ENCODE results near the gene DOK6.

The DOK6 gene

DNA sequence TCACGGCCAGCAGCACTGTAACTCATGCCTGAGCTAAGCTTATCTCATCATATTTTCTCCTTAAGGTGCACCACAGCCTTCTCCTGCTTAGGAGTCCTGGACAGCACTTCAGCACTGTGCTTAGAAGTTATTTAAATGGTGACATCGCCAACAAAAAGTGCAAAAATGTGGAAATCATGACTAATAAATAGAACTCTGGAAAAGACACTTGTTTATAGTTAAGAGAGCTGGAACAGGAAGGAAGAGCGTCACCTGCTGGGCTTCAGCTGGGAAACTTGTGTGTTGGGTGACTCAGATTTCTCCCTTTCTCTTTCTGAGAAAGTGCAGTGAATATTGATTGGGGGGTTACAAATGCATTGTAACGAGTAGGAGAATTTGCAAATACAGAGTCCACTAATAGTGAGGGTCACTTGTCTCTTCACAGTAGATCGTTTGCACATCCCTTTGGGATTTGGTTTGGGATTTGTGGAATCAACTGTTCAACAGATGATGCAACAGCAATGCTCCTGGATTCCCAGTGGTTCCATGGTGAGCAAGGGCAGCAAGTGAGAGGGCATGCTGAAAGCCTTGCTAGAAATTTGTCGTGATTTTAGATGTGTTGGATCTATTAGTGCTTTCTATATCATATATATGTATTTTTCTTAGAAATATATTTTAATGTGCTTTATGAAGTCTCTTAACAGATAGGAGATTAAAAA is 84.2 kb downstream of the DOK6 start:
- Histone ChIP-seq H3K27me3 (replicated peaks; ENCODE audit: control insufficient read depth, insufficient read depth, low read length, poor library complexity, severe bottlenecking) (no peaks in the 10 kb centered on the region), H3K4me3 (ENCODE audit: insufficient read depth, low read depth, low read length, poor library complexity, severe bottlenecking) (no peak overlapping the region), H3K4me1 (ENCODE audit: control insufficient read depth, insufficient read depth, low read length, poor library complexity, severe bottlenecking) (no peaks in the 10 kb centered on the region), H3K9me3 (ENCODE audit: control insufficient read depth, low read length) (no peaks in the 10 kb centered on the region), H3K36me3 (ENCODE audit: control insufficient read depth, insufficient read depth, low read length) (no peaks in the 10 kb centered on the region), H3K27ac (ENCODE audit: insufficient read depth, low read length, poor library complexity, severe bottlenecking) (no peak overlapping the region)
- no peak for DNase-seq

DNA sequence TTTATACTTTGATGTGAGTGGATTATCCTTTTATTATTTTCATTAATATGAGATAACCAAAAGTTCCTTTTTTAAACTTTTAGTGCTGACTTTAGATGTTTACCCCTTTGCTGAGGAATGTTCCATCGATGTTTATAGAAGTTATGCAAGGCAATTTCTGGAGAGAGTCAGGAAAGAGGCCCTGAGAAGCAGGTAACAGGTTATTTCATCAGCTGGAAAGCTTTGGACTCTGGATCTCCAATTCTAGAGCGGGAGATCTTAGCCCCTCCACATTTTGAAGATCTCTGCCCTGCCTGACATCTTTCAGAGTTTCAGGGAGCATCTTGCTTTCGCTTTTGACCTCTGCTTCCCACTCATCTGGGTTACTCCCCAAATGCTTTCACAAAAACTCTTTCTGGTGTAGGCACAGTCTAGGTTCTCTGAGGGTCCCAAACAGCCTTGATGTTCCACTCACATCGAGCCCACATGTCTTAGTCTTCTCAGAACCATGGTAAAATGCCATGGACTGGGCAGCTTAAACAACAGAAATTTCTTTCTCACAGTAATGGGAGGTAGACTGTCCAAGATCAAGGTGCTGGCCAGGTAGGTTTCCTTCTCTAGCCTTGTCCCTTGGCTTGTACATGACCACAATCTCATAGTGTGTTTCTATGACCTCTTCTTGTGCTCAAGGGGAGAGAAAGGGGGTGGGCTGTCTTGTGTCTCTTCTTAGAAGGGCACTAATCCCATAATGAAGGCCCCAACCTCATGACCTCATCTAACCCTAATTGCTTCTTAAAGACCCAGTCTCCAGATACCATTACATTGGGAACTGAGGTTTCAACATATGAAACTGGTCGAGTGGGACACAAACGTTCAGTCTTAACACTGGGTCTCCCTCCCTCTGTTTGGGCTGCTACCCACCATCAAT is 87.1 kb downstream of the DOK6 start:
- H3K4me3 ChIP-seq (ENCODE audit: insufficient read depth, low read depth, low read length, poor library complexity, severe bottlenecking), result no peak overlapping the region

DNA sequence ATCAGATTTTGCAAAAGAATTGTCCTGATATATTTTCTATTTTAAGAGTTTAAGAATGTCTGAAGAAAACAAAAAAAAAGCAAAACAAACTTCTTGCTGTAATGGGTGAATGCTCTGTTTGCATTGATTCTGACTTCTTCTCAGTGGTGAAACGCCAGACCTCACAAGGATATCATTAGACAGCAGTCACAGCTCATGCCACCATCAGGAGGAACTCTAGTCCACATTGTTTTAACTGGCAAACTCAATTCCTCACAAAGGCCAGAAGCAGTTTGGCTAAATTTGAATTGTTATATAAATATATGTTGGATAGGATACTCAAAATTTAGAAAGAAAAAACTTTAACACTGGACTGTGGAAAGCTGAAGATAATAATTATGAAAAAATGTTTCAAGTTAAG is 89.4 kb downstream of the DOK6 start:
- H3K4me3 ChIP-seq (ENCODE audit: insufficient read depth, low read depth, low read length, poor library complexity, severe bottlenecking), result no peak overlapping the region

More for the DNA sequence above, 87.1 kb downstream of the DOK6 start:
- H3K4me1 ChIP-seq (ENCODE audit: control insufficient read depth, insufficient read depth, low read length, poor library complexity, severe bottlenecking), result no peaks in the 10 kb centered on the region
- no peak overlapping the region for H3K27ac ChIP-seq (ENCODE audit: insufficient read depth, low read length, poor library complexity, severe bottlenecking)
- H3K36me3 ChIP-seq (ENCODE audit: control insufficient read depth, insufficient read depth, low read length), result no peaks in the 10 kb centered on the region
- no peak for DNase-seq
- no peaks in the 10 kb centered on the region for H3K9me3 ChIP-seq (ENCODE audit: control insufficient read depth, low read length)
- no peaks in the 10 kb centered on the region for H3K27me3 ChIP-seq (replicated peaks; ENCODE audit: control insufficient read depth, insufficient read depth, low read length, poor library complexity, severe bottlenecking)

DNA sequence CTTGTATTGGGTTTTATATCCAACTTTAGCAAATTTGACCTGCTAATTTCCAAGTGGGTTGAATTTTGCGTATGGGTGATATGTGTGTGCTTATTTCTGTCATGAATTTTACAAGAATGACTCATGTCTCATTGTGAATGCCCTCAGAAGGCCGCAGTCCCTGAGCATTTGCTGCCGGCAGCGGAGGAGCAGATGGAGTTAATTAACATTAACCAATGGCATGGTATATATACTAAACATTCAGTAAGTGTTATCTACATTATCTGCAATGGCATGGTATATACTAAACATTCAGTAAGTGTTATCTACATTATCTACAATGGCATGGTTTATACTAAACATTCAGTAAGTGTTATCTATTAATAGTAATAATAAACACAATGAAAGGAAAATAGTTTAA is 90.1 kb downstream of the DOK6 start:
- no peaks in the 10 kb centered on the region for H3K4me1 ChIP-seq (ENCODE audit: control insufficient read depth, insufficient read depth, low read length, poor library complexity, severe bottlenecking)
- no peaks in the 10 kb centered on the region for H3K9me3 ChIP-seq (ENCODE audit: control insufficient read depth, low read length)
- H3K27ac ChIP-seq (ENCODE audit: insufficient read depth, low read length, poor library complexity, severe bottlenecking), result no peak overlapping the region
- no peaks in the 10 kb centered on the region for H3K27me3 ChIP-seq (replicated peaks; ENCODE audit: control insufficient read depth, insufficient read depth, low read length, poor library complexity, severe bottlenecking)
- no peaks in the 10 kb centered on the region for H3K36me3 ChIP-seq (ENCODE audit: control insufficient read depth, insufficient read depth, low read length)
- no peak overlapping the region for H3K4me3 ChIP-seq (ENCODE audit: insufficient read depth, low read depth, low read length, poor library complexity, severe bottlenecking)
- DNase-seq, result no peak

More for the DNA sequence above, 89.4 kb downstream of the DOK6 start:
- no peaks in the 10 kb centered on the region for H3K36me3 ChIP-seq (ENCODE audit: control insufficient read depth, insufficient read depth, low read length)
- H3K9me3 ChIP-seq (ENCODE audit: control insufficient read depth, low read length), result no peaks in the 10 kb centered on the region
- no peaks in the 10 kb centered on the region for H3K27me3 ChIP-seq (replicated peaks; ENCODE audit: control insufficient read depth, insufficient read depth, low read length, poor library complexity, severe bottlenecking)
- no peak overlapping the region for H3K27ac ChIP-seq (ENCODE audit: insufficient read depth, low read length, poor library complexity, severe bottlenecking)
- no peak for DNase-seq
- H3K4me1 ChIP-seq (ENCODE audit: control insufficient read depth, insufficient read depth, low read length, poor library complexity, severe bottlenecking), result no peaks in the 10 kb centered on the region

DNA sequence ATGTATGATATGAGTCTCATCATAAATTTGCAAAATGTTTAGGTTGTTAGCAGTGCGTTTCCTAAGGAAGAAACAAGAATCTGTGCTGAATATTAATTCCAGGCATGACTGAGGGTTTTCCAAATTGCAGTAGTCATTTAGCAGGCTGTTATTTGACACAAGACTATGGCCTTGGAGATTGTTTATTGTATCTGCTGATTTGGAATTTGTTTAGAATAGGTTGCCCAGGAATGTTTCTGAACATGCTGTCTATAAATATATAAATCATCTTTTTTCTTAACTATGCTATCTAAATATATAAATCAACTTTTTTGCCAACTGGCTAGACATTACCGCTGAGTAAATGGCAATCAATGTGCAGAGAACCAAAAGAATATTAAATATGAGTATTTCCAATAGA is 90.9 kb downstream of the DOK6 start:
- H3K9me3 ChIP-seq (ENCODE audit: control insufficient read depth, low read length), result no peaks in the 10 kb centered on the region
- no peak for DNase-seq
- no peaks in the 10 kb centered on the region for H3K27me3 ChIP-seq (replicated peaks; ENCODE audit: control insufficient read depth, insufficient read depth, low read length, poor library complexity, severe bottlenecking)
- no peak overlapping the region for H3K27ac ChIP-seq (ENCODE audit: insufficient read depth, low read length, poor library complexity, severe bottlenecking)
- H3K4me1 ChIP-seq (ENCODE audit: control insufficient read depth, insufficient read depth, low read length, poor library complexity, severe bottlenecking), result no peaks in the 10 kb centered on the region
- H3K36me3 ChIP-seq (ENCODE audit: control insufficient read depth, insufficient read depth, low read length), result no peaks in the 10 kb centered on the region
- no peak overlapping the region for H3K4me3 ChIP-seq (ENCODE audit: insufficient read depth, low read depth, low read length, poor library complexity, severe bottlenecking)

DNA sequence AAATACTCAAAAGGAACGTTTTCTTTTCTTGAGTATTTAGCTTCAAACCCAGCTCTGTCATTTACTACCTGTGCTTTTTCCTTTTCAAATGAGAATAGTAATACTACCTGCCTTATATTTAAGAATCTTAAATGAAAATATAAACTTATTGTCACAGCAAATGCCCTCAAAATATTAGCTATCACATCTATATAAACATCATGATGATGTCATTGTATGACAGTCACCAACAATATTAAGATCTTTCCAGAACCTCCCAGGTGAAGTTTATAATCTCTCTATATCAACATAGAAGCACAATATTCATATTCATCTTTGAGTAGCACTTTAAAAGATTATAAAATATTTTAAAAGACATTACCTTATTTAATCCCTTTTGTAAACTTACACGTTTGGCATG is 92.2 kb downstream of the DOK6 start:
- H3K27ac ChIP-seq (ENCODE audit: insufficient read depth, low read length, poor library complexity, severe bottlenecking), result no peak overlapping the region
- no peak for DNase-seq
- H3K9me3 ChIP-seq (ENCODE audit: control insufficient read depth, low read length), result no peaks in the 10 kb centered on the region

DNA sequence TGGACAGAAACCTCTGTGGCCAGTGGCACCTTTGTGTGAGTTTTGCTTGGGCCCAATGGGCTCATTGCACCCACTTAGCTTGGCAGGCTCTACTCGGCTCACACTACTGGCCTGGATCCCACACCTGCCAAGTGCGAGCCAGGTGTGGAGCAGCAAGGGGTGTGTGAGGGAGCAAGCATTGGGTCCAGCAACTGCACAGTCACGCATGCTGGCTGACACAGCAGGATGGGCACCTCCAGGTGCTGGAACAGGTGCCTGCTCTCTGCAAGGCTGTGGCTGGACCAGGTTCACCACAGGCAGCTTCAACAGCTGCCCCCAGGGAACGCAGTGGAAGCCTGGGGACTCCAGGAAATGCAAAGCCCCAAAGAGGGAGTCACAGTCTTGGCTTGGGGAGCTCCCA is 94.2 kb downstream of the DOK6 start:
- no peak for DNase-seq
- Histone ChIP-seq H3K27me3 (replicated peaks; ENCODE audit: control insufficient read depth, insufficient read depth, low read length, poor library complexity, severe bottlenecking) (no peaks in the 10 kb centered on the region), H3K9me3 (ENCODE audit: control insufficient read depth, low read length) (no peaks in the 10 kb centered on the region)

More for the DNA sequence above, 92.2 kb downstream of the DOK6 start:
- no peaks in the 10 kb centered on the region for H3K4me1 ChIP-seq (ENCODE audit: control insufficient read depth, insufficient read depth, low read length, poor library complexity, severe bottlenecking)
- no peak overlapping the region for H3K4me3 ChIP-seq (ENCODE audit: insufficient read depth, low read depth, low read length, poor library complexity, severe bottlenecking)
- no peaks in the 10 kb centered on the region for H3K36me3 ChIP-seq (ENCODE audit: control insufficient read depth, insufficient read depth, low read length)
- H3K27me3 ChIP-seq (replicated peaks; ENCODE audit: control insufficient read depth, insufficient read depth, low read length, poor library complexity, severe bottlenecking), result no peaks in the 10 kb centered on the region

DNA sequence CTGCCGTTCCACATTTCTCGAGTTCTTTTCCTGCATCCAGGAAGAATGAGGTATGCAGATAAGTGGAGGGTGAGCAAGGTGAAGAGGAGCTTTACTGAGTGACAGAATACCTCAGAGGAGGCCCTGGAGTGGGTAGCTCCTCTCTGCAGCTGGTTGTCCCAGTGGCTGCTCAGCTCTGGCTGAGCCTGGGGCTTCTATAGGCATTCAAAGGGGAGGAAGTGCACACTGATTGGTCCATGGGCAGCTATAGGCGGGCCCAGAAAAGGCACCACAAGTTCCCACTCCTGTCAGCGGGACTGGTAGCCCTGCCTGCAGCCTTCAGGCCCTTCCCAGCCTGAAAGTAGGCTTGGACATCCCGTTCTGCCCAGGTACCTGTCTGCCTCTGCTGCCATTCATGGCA is 94.7 kb downstream of the DOK6 start:
- DNase-seq, result no peak
- Histone ChIP-seq H3K9me3 (ENCODE audit: control insufficient read depth, low read length) (no peaks in the 10 kb centered on the region), H3K4me3 (ENCODE audit: insufficient read depth, low read depth, low read length, poor library complexity, severe bottlenecking) (no peak overlapping the region), H3K27me3 (replicated peaks; ENCODE audit: control insufficient read depth, insufficient read depth, low read length, poor library complexity, severe bottlenecking) (no peaks in the 10 kb centered on the region), H3K4me1 (ENCODE audit: control insufficient read depth, insufficient read depth, low read length, poor library complexity, severe bottlenecking) (no peaks in the 10 kb centered on the region), H3K36me3 (ENCODE audit: control insufficient read depth, insufficient read depth, low read length) (no peaks in the 10 kb centered on the region), H3K27ac (ENCODE audit: insufficient read depth, low read length, poor library complexity, severe bottlenecking) (no peak overlapping the region)

More for the DNA sequence above, 94.2 kb downstream of the DOK6 start:
- H3K4me1 ChIP-seq (ENCODE audit: control insufficient read depth, insufficient read depth, low read length, poor library complexity, severe bottlenecking), result no peaks in the 10 kb centered on the region
- no peaks in the 10 kb centered on the region for H3K36me3 ChIP-seq (ENCODE audit: control insufficient read depth, insufficient read depth, low read length)
- H3K4me3 ChIP-seq (ENCODE audit: insufficient read depth, low read depth, low read length, poor library complexity, severe bottlenecking), result no peak overlapping the region
- H3K27ac ChIP-seq (ENCODE audit: insufficient read depth, low read length, poor library complexity, severe bottlenecking), result no peak overlapping the region

DNA sequence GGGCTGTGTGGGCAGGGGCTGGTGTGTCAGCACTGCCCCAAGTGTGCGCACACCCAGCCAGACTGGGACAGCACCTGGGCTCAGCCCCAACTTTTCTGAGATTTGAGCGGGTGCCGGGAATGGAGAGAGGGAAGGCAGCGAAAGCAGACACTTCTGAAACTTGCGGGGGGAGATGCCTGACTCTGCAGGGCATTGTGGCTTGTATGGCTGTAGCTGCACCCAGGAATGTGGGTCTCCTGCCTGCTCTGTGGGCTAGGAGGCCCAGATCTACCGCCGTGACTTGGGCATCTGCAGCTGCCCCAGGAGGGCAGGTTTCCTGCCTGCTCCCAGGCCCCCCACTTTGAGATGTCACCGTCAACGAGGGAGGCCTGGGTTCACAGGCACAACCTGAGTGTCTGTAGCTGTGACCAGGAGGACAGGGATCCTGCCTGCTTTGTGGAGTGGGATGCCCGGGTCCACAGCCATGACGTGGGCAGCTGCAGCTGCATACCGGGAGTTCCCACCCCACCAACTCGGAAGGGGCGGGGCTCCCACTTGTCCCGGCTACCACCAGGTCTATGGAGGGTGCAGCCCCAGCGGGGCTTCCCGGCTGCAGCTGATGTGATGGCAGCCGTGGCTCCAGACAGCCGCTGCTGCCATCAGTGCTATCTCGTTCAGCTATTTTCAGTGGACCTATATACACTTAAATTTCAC is 95.3 kb downstream of the DOK6 start:
- Histone ChIP-seq H3K4me1 (ENCODE audit: control insufficient read depth, insufficient read depth, low read length, poor library complexity, severe bottlenecking) (no peaks in the 10 kb centered on the region), H3K27me3 (replicated peaks; ENCODE audit: control insufficient read depth, insufficient read depth, low read length, poor library complexity, severe bottlenecking) (no peaks in the 10 kb centered on the region), H3K36me3 (ENCODE audit: control insufficient read depth, insufficient read depth, low read length) (no peaks in the 10 kb centered on the region), H3K27ac (ENCODE audit: insufficient read depth, low read length, poor library complexity, severe bottlenecking) (no peak overlapping the region), H3K4me3 (ENCODE audit: insufficient read depth, low read depth, low read length, poor library complexity, severe bottlenecking) (no peak overlapping the region), H3K9me3 (ENCODE audit: control insufficient read depth, low read length) (no peaks in the 10 kb centered on the region)
- no peak for DNase-seq

DNA sequence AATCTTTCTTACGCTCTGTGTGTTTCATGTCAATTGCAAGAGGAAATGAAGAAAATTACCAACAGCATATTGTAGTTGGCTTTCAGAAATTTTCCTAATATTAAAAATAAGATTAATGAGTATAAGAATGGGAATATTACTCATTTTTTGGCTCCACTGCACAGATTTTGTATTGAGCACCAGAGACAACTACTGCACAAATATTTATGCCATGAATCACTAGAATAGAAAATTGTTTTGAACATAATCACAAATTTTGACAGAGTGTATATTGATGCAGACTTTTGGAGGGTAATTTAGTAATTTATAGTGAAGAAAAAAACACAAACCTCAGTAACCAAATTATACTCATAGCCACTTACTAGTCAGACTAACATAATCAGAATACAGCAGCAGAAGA is 118.3 kb downstream of the DOK6 start:
- DNase-seq, result no peak
- Histone ChIP-seq H3K9me3 (ENCODE audit: control insufficient read depth, low read length) (no peaks in the 10 kb centered on the region), H3K27me3 (replicated peaks; ENCODE audit: control insufficient read depth, insufficient read depth, low read length, poor library complexity, severe bottlenecking) (no peaks in the 10 kb centered on the region), H3K4me3 (ENCODE audit: insufficient read depth, low read depth, low read length, poor library complexity, severe bottlenecking) (no peak overlapping the region), H3K4me1 (ENCODE audit: control insufficient read depth, insufficient read depth, low read length, poor library complexity, severe bottlenecking) (no peaks in the 10 kb centered on the region), H3K27ac (ENCODE audit: insufficient read depth, low read length, poor library complexity, severe bottlenecking) (no peak overlapping the region), H3K36me3 (ENCODE audit: control insufficient read depth, insufficient read depth, low read length) (no peaks in the 10 kb centered on the region)
